Measurements from ENCODE around the gene ATP1A4.

GRCh38 chr1:160216301-160216700 lies 64.9 kb downstream of the ATP1A4 start:
- TF ChIP-seq ZFP3 (CRISPR knock-in tag; IDR thresholded peaks at IDR 0.05) (no peak), OSR1 (CRISPR knock-in tag; IDR thresholded peaks at IDR 0.05) (no peak), CREB5 (CRISPR knock-in tag; IDR thresholded peaks at IDR 0.05; ENCODE audit: low read depth) (no peak), TCF4 (CRISPR knock-in tag; IDR thresholded peaks at IDR 0.05; ENCODE audit: borderline replicate concordance) (no peak), CSDC2 (CRISPR knock-in tag; IDR thresholded peaks at IDR 0.05) (no peak), ZFP30 (CRISPR knock-in tag; IDR thresholded peaks at IDR 0.05) (no peak), ARNTL (CRISPR knock-in tag; IDR thresholded peaks at IDR 0.05; ENCODE audit: borderline replicate concordance, low read depth) (no peak), RARB (CRISPR knock-in tag; IDR thresholded peaks at IDR 0.05) (no peak), ZNF565 (CRISPR knock-in tag; conservative IDR thresholded peaks at IDR 0.05; ENCODE audit: low read depth) (no peak), ZC3H10 (CRISPR knock-in tag; IDR thresholded peaks at IDR 0.05) (no peak), TOX (CRISPR knock-in tag; IDR thresholded peaks at IDR 0.05; ENCODE audit: borderline replicate concordance) (no peak)
- TF ChIP-seq, protein P1, sequence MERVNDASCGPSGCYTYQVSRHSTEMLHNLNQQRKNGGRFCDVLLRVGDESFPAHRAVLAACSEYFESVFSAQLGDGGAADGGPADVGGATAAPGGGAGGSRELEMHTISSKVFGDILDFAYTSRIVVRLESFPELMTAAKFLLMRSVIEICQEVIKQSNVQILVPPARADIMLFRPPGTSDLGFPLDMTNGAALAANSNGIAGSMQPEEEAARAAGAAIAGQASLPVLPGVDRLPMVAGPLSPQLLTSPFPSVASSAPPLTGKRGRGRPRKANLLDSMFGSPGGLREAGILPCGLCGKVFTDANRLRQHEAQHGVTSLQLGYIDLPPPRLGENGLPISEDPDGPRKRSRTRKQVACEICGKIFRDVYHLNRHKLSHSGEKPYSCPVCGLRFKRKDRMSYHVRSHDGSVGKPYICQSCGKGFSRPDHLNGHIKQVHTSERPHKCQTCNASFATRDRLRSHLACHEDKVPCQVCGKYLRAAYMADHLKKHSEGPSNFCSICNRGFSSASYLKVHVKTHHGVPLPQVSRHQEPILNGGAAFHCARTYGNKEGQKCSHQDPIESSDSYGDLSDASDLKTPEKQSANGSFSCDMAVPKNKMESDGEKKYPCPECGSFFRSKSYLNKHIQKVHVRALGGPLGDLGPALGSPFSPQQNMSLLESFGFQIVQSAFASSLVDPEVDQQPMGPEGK (CRISPR knock-in tag; IDR thresholded peaks at IDR 0.05; ENCODE audit: borderline replicate concordance), result no peak
- TF ChIP-seq, protein P2, sequence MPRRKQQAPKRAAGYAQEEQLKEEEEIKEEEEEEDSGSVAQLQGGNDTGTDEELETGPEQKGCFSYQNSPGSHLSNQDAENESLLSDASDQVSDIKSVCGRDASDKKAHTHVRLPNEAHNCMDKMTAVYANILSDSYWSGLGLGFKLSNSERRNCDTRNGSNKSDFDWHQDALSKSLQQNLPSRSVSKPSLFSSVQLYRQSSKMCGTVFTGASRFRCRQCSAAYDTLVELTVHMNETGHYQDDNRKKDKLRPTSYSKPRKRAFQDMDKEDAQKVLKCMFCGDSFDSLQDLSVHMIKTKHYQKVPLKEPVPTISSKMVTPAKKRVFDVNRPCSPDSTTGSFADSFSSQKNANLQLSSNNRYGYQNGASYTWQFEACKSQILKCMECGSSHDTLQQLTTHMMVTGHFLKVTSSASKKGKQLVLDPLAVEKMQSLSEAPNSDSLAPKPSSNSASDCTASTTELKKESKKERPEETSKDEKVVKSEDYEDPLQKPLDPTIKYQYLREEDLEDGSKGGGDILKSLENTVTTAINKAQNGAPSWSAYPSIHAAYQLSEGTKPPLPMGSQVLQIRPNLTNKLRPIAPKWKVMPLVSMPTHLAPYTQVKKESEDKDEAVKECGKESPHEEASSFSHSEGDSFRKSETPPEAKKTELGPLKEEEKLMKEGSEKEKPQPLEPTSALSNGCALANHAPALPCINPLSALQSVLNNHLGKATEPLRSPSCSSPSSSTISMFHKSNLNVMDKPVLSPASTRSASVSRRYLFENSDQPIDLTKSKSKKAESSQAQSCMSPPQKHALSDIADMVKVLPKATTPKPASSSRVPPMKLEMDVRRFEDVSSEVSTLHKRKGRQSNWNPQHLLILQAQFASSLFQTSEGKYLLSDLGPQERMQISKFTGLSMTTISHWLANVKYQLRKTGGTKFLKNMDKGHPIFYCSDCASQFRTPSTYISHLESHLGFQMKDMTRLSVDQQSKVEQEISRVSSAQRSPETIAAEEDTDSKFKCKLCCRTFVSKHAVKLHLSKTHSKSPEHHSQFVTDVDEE (CRISPR knock-in tag; IDR thresholded peaks at IDR 0.05), result no peak
- TF ChIP-seq, protein P3, sequence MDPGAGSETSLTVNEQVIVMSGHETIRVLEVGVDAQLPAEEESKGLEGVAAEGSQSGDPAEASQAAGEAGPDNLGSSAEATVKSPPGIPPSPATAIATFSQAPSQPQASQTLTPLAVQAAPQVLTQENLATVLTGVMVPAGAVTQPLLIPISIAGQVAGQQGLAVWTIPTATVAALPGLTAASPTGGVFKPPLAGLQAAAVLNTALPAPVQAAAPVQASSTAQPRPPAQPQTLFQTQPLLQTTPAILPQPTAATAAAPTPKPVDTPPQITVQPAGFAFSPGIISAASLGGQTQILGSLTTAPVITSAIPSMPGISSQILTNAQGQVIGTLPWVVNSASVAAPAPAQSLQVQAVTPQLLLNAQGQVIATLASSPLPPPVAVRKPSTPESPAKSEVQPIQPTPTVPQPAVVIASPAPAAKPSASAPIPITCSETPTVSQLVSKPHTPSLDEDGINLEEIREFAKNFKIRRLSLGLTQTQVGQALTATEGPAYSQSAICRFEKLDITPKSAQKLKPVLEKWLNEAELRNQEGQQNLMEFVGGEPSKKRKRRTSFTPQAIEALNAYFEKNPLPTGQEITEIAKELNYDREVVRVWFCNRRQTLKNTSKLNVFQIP (CRISPR knock-in tag; IDR thresholded peaks at IDR 0.05; ENCODE audit: borderline replicate concordance, low read depth), result no peak

Data from SK-N-SH treated with all-trans-retinoic acid at 6 μM for 48 hours (cell line).